K562 (cell line): ENCODE results near the gene DHDH. TPM values are rescaled to one million over a fixed set of nuclear protein-coding genes. Genes with fewer than 3 reads are reported as not detected.

Source experiments
- ESRRA ChIP-seq: fragments of 450-650 bp; IDR thresholded peaks from 2 replicates; pipeline ENCODE4 v1.6.1; 2014; ENCODE audit warnings: low read depth, mild to moderate bottlenecking, moderate library complexity, borderline replicate concordance
- HDAC1 ChIP-seq, 2 experiments: fragments of 450-650 bp; IDR thresholded peaks; 2 replicates each; pipeline ENCODE4 v1.6.1; 2016 to 2017; ENCODE audit warnings: inconsistent platforms in 1 of 2, mild to moderate bottlenecking in 1 of 2, moderate library complexity in 1 of 2
- HNRNPL ChIP-seq: fragments of 200-400 bp; formaldehyde crosslinking; IDR thresholded peaks from 2 replicates; pipeline ENCODE4 v1.6.1; 2017; ENCODE audit warnings: low read depth, mild to moderate bottlenecking, low read length
- YY1 ChIP-seq, 3 experiments: IDR thresholded peaks; 2 replicates each; pipeline ENCODE4 v1.6.1; 2011; ENCODE audit warnings: low read length in 2 of 3, mild to moderate bottlenecking in 2 of 3, moderate library complexity in 2 of 3, borderline replicate concordance in 1 of 3, control low read depth in 1 of 3, low read depth in 1 of 3; ENCODE audit not compliant: insufficient read depth in 3 of 3, insufficient replicate concordance in 2 of 3, control insufficient read depth in 1 of 3, insufficient read length in 1 of 3; ENCODE audit errors: extremely low read depth in 1 of 3
- ZNF224 ChIP-seq: sonication (generic); formaldehyde crosslinking; IDR thresholded peaks from 2 replicates; pipeline ENCODE4 v1.8.0; 2022; ENCODE audit warnings: mild to moderate bottlenecking, missing genetic modification reagents
- polyA plus RNA-seq, 8 experiments: library from polyadenylated mRNA; depleted of rRNA in 4 of 8; stranded (reverse) in 5 of 8; unstranded in 3 of 8; fragments of >200 nt; fragmentation: Nextera tagmentation in 2 of 8; fragmentation: Illumina TruSeq in 1 of 8; extraction: Ambion mirVana in 2 of 8; extraction: Trizol in 1 of 8; gene quantifications; 2 replicates each; pipeline versions ENCODE4 v1.2.1 to v1.2.3, GENCODE V29; 2011 to 2014; ENCODE audit warnings: inconsistent platforms in 1 of 8, missing spikeins in 1 of 8
- total RNA-seq, 7 experiments: library from RNA; depleted of rRNA in 6 of 7; stranded (reverse); fragments of >200 nt in 6 of 7; fragmentation: Illumina TruSeq in 2 of 7; extraction: Trizol in 2 of 7; gene quantifications; 2 replicates each; pipeline versions ENCODE4 v1.2.1 to v1.2.3, GENCODE V29; 2011 to 2021; ENCODE audit warnings: low replicate concordance in 1 of 7
- TF ChIP-seq, protein P1 (sequence below): fragments of 450-650 bp; IDR thresholded peaks from 2 replicates; pipeline ENCODE4 v1.6.1; 2016; ENCODE audit warnings: mild to moderate bottlenecking, moderate library complexity
- TF ChIP-seq, protein P2 (sequence below), 2 experiments: IDR thresholded peaks in 1 of 2; conservative IDR thresholded peaks in 1 of 2; 2 replicates each; pipeline ENCODE4 v1.6.1; 2016; ENCODE audit warnings: low read depth in 2 of 2, mild to moderate bottlenecking in 1 of 2, missing compliant biosample characterization in 1 of 2, missing genetic modification characterization in 1 of 2, moderate library complexity in 1 of 2
- TF ChIP-seq, protein P3 (sequence below), 2 experiments: IDR thresholded peaks; 2 replicates each; pipeline ENCODE4 v1.6.1; 2011; ENCODE audit warnings: borderline replicate concordance in 1 of 2, control low read depth in 1 of 2, low read depth in 1 of 2, low read length in 1 of 2, mild to moderate bottlenecking in 1 of 2, mixed read lengths in 1 of 2, moderate library complexity in 1 of 2; ENCODE audit not compliant: insufficient read depth in 1 of 2, insufficient read length in 1 of 2, poor library complexity in 1 of 2, severe bottlenecking in 1 of 2; ENCODE audit errors: extremely low read depth in 1 of 2

DHDH gene
- total and polyA plus RNA-seq, 9 of the 15 experiments (the other 6 are each of a cell fraction or from before 2014, with no cell fraction given), result 0.37 to 1.9 (median 0.87) TPM

- TF ChIP-seq, protein P1, sequence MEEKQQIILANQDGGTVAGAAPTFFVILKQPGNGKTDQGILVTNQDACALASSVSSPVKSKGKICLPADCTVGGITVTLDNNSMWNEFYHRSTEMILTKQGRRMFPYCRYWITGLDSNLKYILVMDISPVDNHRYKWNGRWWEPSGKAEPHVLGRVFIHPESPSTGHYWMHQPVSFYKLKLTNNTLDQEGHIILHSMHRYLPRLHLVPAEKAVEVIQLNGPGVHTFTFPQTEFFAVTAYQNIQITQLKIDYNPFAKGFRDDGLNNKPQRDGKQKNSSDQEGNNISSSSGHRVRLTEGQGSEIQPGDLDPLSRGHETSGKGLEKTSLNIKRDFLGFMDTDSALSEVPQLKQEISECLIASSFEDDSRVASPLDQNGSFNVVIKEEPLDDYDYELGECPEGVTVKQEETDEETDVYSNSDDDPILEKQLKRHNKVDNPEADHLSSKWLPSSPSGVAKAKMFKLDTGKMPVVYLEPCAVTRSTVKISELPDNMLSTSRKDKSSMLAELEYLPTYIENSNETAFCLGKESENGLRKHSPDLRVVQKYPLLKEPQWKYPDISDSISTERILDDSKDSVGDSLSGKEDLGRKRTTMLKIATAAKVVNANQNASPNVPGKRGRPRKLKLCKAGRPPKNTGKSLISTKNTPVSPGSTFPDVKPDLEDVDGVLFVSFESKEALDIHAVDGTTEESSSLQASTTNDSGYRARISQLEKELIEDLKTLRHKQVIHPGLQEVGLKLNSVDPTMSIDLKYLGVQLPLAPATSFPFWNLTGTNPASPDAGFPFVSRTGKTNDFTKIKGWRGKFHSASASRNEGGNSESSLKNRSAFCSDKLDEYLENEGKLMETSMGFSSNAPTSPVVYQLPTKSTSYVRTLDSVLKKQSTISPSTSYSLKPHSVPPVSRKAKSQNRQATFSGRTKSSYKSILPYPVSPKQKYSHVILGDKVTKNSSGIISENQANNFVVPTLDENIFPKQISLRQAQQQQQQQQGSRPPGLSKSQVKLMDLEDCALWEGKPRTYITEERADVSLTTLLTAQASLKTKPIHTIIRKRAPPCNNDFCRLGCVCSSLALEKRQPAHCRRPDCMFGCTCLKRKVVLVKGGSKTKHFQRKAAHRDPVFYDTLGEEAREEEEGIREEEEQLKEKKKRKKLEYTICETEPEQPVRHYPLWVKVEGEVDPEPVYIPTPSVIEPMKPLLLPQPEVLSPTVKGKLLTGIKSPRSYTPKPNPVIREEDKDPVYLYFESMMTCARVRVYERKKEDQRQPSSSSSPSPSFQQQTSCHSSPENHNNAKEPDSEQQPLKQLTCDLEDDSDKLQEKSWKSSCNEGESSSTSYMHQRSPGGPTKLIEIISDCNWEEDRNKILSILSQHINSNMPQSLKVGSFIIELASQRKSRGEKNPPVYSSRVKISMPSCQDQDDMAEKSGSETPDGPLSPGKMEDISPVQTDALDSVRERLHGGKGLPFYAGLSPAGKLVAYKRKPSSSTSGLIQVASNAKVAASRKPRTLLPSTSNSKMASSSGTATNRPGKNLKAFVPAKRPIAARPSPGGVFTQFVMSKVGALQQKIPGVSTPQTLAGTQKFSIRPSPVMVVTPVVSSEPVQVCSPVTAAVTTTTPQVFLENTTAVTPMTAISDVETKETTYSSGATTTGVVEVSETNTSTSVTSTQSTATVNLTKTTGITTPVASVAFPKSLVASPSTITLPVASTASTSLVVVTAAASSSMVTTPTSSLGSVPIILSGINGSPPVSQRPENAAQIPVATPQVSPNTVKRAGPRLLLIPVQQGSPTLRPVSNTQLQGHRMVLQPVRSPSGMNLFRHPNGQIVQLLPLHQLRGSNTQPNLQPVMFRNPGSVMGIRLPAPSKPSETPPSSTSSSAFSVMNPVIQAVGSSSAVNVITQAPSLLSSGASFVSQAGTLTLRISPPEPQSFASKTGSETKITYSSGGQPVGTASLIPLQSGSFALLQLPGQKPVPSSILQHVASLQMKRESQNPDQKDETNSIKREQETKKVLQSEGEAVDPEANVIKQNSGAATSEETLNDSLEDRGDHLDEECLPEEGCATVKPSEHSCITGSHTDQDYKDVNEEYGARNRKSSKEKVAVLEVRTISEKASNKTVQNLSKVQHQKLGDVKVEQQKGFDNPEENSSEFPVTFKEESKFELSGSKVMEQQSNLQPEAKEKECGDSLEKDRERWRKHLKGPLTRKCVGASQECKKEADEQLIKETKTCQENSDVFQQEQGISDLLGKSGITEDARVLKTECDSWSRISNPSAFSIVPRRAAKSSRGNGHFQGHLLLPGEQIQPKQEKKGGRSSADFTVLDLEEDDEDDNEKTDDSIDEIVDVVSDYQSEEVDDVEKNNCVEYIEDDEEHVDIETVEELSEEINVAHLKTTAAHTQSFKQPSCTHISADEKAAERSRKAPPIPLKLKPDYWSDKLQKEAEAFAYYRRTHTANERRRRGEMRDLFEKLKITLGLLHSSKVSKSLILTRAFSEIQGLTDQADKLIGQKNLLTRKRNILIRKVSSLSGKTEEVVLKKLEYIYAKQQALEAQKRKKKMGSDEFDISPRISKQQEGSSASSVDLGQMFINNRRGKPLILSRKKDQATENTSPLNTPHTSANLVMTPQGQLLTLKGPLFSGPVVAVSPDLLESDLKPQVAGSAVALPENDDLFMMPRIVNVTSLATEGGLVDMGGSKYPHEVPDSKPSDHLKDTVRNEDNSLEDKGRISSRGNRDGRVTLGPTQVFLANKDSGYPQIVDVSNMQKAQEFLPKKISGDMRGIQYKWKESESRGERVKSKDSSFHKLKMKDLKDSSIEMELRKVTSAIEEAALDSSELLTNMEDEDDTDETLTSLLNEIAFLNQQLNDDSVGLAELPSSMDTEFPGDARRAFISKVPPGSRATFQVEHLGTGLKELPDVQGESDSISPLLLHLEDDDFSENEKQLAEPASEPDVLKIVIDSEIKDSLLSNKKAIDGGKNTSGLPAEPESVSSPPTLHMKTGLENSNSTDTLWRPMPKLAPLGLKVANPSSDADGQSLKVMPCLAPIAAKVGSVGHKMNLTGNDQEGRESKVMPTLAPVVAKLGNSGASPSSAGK, result peak; percentile 79; the same call in 1 of the 2 replicates
- TF ChIP-seq ESRRA (peak; percentile 55; the same call in 1 of the 2 replicates), ZNF224 (no peak), YY1 (IDR thresholded peaks at IDR 0.05; ENCODE audit: borderline replicate concordance in 1 of 3, control insufficient read depth in 1 of 3, extremely low read depth in 1 of 3, insufficient read depth in 3 of 3, insufficient read length in 1 of 3, insufficient replicate concordance in 2 of 3, low read depth in 1 of 3, low read length in 2 of 3) (peak in 2 of 3 experiments; percentile 52 to 66), HNRNPL (0 out of 2 replicates have a peak, but pooled peaks have one; percentile 37), HDAC1 (IDR thresholded peaks at IDR 0.05) (peak in 1 of 2 experiments; percentile 78; a peak in 2 of 4 replicates)
- TF ChIP-seq, protein P2, sequence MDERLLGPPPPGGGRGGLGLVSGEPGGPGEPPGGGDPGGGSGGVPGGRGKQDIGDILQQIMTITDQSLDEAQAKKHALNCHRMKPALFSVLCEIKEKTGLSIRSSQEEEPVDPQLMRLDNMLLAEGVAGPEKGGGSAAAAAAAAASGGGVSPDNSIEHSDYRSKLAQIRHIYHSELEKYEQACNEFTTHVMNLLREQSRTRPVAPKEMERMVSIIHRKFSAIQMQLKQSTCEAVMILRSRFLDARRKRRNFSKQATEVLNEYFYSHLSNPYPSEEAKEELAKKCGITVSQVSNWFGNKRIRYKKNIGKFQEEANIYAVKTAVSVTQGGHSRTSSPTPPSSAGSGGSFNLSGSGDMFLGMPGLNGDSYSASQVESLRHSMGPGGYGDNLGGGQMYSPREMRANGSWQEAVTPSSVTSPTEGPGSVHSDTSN (CRISPR knock-in tag; IDR thresholded peaks at IDR 0.05; ENCODE audit: low read depth), result no peak
- TF ChIP-seq, protein P2 (tag; conservative IDR thresholded peaks at IDR 0.05; ENCODE audit: low read depth), result no peak
- TF ChIP-seq, protein P3, sequence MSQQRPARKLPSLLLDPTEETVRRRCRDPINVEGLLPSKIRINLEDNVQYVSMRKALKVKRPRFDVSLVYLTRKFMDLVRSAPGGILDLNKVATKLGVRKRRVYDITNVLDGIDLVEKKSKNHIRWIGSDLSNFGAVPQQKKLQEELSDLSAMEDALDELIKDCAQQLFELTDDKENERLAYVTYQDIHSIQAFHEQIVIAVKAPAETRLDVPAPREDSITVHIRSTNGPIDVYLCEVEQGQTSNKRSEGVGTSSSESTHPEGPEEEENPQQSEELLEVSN (IDR thresholded peaks at IDR 0.05; ENCODE audit: borderline replicate concordance in 1 of 2, extremely low read depth in 1 of 2, insufficient read depth in 1 of 2, insufficient read length in 1 of 2, low read depth in 1 of 2, low read length in 1 of 2, poor library complexity in 1 of 2, severe bottlenecking in 1 of 2), result peak; percentile 67 to 83
Observed at GRCh38 chr19:48963371-48964204, 30.1 kb downstream of the DHDH start (continued).
